GM10266 (cell line): ENCODE data around the gene WNK1.
"Not testable (repeated sequence)": the region's sequence is repeated elsewhere in the genome, so short reads cannot be mapped to it uniquely, and the experiment has no call there.

Experiments
- DNase-seq: peaks from one replicate; pipeline ENCODE4 v3.0.0; 2012; ENCODE audit errors: extremely low spot score
- CTCF ChIP-seq: IDR thresholded peaks from 2 replicates; pipeline ENCODE4 v1.5.1; 2012; ENCODE audit warnings: mild to moderate bottlenecking, low read depth; ENCODE audit not compliant: control insufficient read depth, insufficient read depth; ENCODE audit errors: missing control alignments

Gene WNK1

GRCh38 chr12:774051-774614 is 21.8 kb downstream of the WNK1 start:
- DNase-seq = no peak

GRCh38 chr12:775973-776771 is 23.8 kb downstream of the WNK1 start:
- not testable (repeated sequence) for DNase-seq

More at GRCh38 chr12:774051-774614, 21.8 kb downstream of the WNK1 start:
- no peak for TF ChIP-seq CTCF

GRCh38 chr12:776772-777373 is 24.5 kb downstream of the WNK1 start:
- DNase-seq = not testable (repeated sequence)

- no peak for DNase-seq
- no peak for TF ChIP-seq CTCF
Observed at GRCh38 chr12:777550-778047, 25.2 kb downstream of the WNK1 start.

- TF ChIP-seq CTCF = no peak
- no peak for DNase-seq
Observed at GRCh38 chr12:778615-779014, 26.2 kb downstream of the WNK1 start.

- no peak for DNase-seq
- no peak for TF ChIP-seq CTCF
Observed at GRCh38 chr12:779745-780734, 27.7 kb downstream of the WNK1 start.

GRCh38 chr12:780750-781379 is 28.5 kb downstream of the WNK1 start:
- no peak for TF ChIP-seq CTCF
- DNase-seq = no peak
